GM18858 (cell line): ENCODE results near the gene SLCO3A1.
"Not testable (repeated sequence)": the region's sequence is repeated elsewhere in the genome, so short reads cannot be mapped to it uniquely, and the experiment has no call there.

Experiments
- ATAC-seq: cut with Tn5 transposase; IDR thresholded peaks from one replicate; pipeline ENCODE4 v1.9.1; 2021; ENCODE audit not compliant: unreplicated experiment

SLCO3A1 gene

GRCh38 chr15:92061511-92062195 lies 208.1 kb downstream of the SLCO3A1 start:
- no peak for ATAC-seq

- no peak for ATAC-seq
Measured at GRCh38 chr15:92062505-92062904, 209.0 kb downstream of the SLCO3A1 start.

- ATAC-seq, result no peak
Measured at GRCh38 chr15:92068121-92068520, 214.6 kb downstream of the SLCO3A1 start.

GRCh38 chr15:92069308-92070250 lies 216.1 kb downstream of the SLCO3A1 start:
- no peak for ATAC-seq

GRCh38 chr15:92070251-92070650 lies 216.7 kb downstream of the SLCO3A1 start:
- ATAC-seq, result not testable (repeated sequence)

GRCh38 chr15:92071045-92071634 lies 217.6 kb downstream of the SLCO3A1 start:
- no peak for ATAC-seq

- ATAC-seq, result no peak
Measured at GRCh38 chr15:92073044-92073785, 219.7 kb downstream of the SLCO3A1 start.

- ATAC-seq, result no peak
Measured at GRCh38 chr15:92074101-92074500, 220.6 kb downstream of the SLCO3A1 start.

GRCh38 chr15:92074646-92075045 lies 221.1 kb downstream of the SLCO3A1 start:
- no peak for ATAC-seq

- ATAC-seq, result no peak
Measured at GRCh38 chr15:92075764-92076163, 222.3 kb downstream of the SLCO3A1 start.

GRCh38 chr15:92076541-92076940 lies 223.0 kb downstream of the SLCO3A1 start:
- no peak for ATAC-seq

- peak; percentile 73 for ATAC-seq
Measured at GRCh38 chr15:92077353-92078085, 224.0 kb downstream of the SLCO3A1 start.

GRCh38 chr15:92078270-92078669 lies 224.8 kb downstream of the SLCO3A1 start:
- no peak for ATAC-seq

- no peak for ATAC-seq
Measured at GRCh38 chr15:92079047-92079446, 225.5 kb downstream of the SLCO3A1 start.

- ATAC-seq, result no peak
Measured at GRCh38 chr15:92079647-92080255, 226.2 kb downstream of the SLCO3A1 start.

GRCh38 chr15:92082006-92082843 lies 228.7 kb downstream of the SLCO3A1 start:
- ATAC-seq, result peak; percentile 49

- ATAC-seq, result no peak
Measured at GRCh38 chr15:92083190-92083589, 229.7 kb downstream of the SLCO3A1 start.

GRCh38 chr15:92087211-92087610 lies 233.7 kb downstream of the SLCO3A1 start:
- no peak for ATAC-seq

GRCh38 chr15:92091155-92091734 lies 237.7 kb downstream of the SLCO3A1 start:
- no peak for ATAC-seq
